ENCODE measurements around the gene GCGR. TPM values are rescaled to one million over a fixed set of nuclear protein-coding genes. Genes with fewer than 3 reads are reported as not detected.

The GCGR gene
- total and polyA plus RNA-seq, 2 of the 13 experiments (the other 11 are each of a cell fraction or from before 2014, with no cell fraction given), result 0.04 to 0.13 TPM

GRCh38 chr17:81860756-81861568, 57.0 kb downstream of the GCGR start (continued):
- peak; percentile 84 for TF ChIP-seq AFF4 (CRISPR knock-in tag; IDR thresholded peaks at IDR 0.05)
- peak; percentile 54 for TF ChIP-seq SKI (IDR thresholded peaks at IDR 0.05; ENCODE audit: partially characterized antibody)
- TF ChIP-seq ZNF777 (CRISPR knock-in tag; IDR thresholded peaks at IDR 0.05), result peak; percentile 37; the same call in 1 of the 2 replicates
- peak; percentile 98 for TF ChIP-seq RBFOX2 (IDR thresholded peaks at IDR 0.05; ENCODE audit: low read depth, low read length)
- TF ChIP-seq CEBPG (CRISPR knock-in tag; IDR thresholded peaks at IDR 0.05), result peak; percentile 99
- peak; percentile 98 for TF ChIP-seq DR1 (CRISPR knock-in tag; IDR thresholded peaks at IDR 0.05)
- TF ChIP-seq ZNF441 (CRISPR knock-in tag; IDR thresholded peaks at IDR 0.05; ENCODE audit: borderline replicate concordance), result peak; percentile 33; the same call in 1 of the 2 replicates
- TF ChIP-seq ZSCAN29 (CRISPR knock-in tag; conservative IDR thresholded peaks at IDR 0.05), result no peak
- no peak; the same call in none of the 2 replicates for TF ChIP-seq PITX1 (CRISPR knock-in tag; IDR thresholded peaks at IDR 0.05)
- TF ChIP-seq ZNF263 (CRISPR knock-in tag; IDR thresholded peaks at IDR 0.05), result peak; percentile 10
- TF ChIP-seq ZFP36L2 (CRISPR knock-in tag; IDR thresholded peaks at IDR 0.05), result no peak
- TF ChIP-seq TRAFD1 (CRISPR knock-in tag; IDR thresholded peaks at IDR 0.05; ENCODE audit: borderline replicate concordance), result no peak
- TF ChIP-seq REL (CRISPR knock-in tag; conservative IDR thresholded peaks at IDR 0.05), result peak; percentile 85; the same call in 1 of the 2 replicates
- TF ChIP-seq ZNF142 (CRISPR knock-in tag; IDR thresholded peaks at IDR 0.05), result peak; percentile 60; the same call in 1 of the 2 replicates
- TF ChIP-seq LRRFIP1 (CRISPR knock-in tag; conservative IDR thresholded peaks at IDR 0.05), result no peak

Data from HepG2 (cell line).